ENCODE data around the gene CDK14.
A peak's percentile ranks its signal among the peaks of the same experiment; 100 is the strongest.
"Not testable (repeated sequence)": the region's sequence is repeated elsewhere in the genome, so short reads cannot be mapped to it uniquely, and the experiment has no call there.

CDK14 gene

GRCh38 chr7:90629297-90629918 is 33.3 kb downstream of the CDK14 start:
- no peaks in the 10 kb centered on the region for H3K9me3 ChIP-seq (ENCODE audit: low read length)
- no peaks in the 10 kb centered on the region for H3K79me2 ChIP-seq (ENCODE audit: insufficient read depth, low read length)
- H3K27me3 ChIP-seq (ENCODE audit: insufficient read depth, low read length), result no peaks in the 10 kb centered on the region
- H3K36me3 ChIP-seq (ENCODE audit: insufficient read depth, low read length), result no peaks in the 10 kb centered on the region
- H2AFZ ChIP-seq (ENCODE audit: low read length), result no peak overlapping the region
- TF ChIP-seq CTCF (IDR thresholded peaks at IDR 0.05; ENCODE audit: low read length), result peak; percentile 82
- TF ChIP-seq EZH2 (IDR thresholded peaks at IDR 0.05; ENCODE audit: borderline replicate concordance, low read length), result no peak
- no peaks in the 10 kb centered on the region for H4K20me1 ChIP-seq (ENCODE audit: insufficient read depth, low read length)
- no peak overlapping the region for H3K4me3 ChIP-seq (ENCODE audit: low read depth, low read length, poor library complexity, severe bottlenecking)
- H3K9me2 ChIP-seq (ENCODE audit: low read depth, low read length), result no peaks in the 10 kb centered on the region
- no peak overlapping the region for H3K27ac ChIP-seq (ENCODE audit: low read depth, low read length, poor library complexity, severe bottlenecking)
- H3K4me1 ChIP-seq (ENCODE audit: insufficient read depth, low read length, severe bottlenecking), result no peaks in the 10 kb centered on the region
- no peaks in the 10 kb centered on the region for H3F3A ChIP-seq (ENCODE audit: insufficient read depth, low read length)
- H3K9ac ChIP-seq (ENCODE audit: low read length), result no peak overlapping the region
- no peak overlapping the region for H3K4me2 ChIP-seq (ENCODE audit: low read length)

GRCh38 chr7:90631502-90631901 is 35.4 kb downstream of the CDK14 start:
- Histone ChIP-seq H3K9ac (ENCODE audit: low read length) (no peak overlapping the region), H3K4me1 (ENCODE audit: insufficient read depth, low read length, severe bottlenecking) (no peaks in the 10 kb centered on the region), H3K9me3 (ENCODE audit: low read length) (no peaks in the 10 kb centered on the region), H3K27ac (ENCODE audit: low read depth, low read length, poor library complexity, severe bottlenecking) (no peak overlapping the region), H3K27me3 (ENCODE audit: insufficient read depth, low read length) (no peaks in the 10 kb centered on the region), H2AFZ (ENCODE audit: low read length) (no peak overlapping the region), H3K4me2 (ENCODE audit: low read length) (no peak overlapping the region), H3K36me3 (ENCODE audit: insufficient read depth, low read length) (no peaks in the 10 kb centered on the region), H3K9me2 (ENCODE audit: low read depth, low read length) (no peaks in the 10 kb centered on the region), H3K4me3 (ENCODE audit: low read depth, low read length, poor library complexity, severe bottlenecking) (no peak overlapping the region), H3F3A (ENCODE audit: insufficient read depth, low read length) (no peaks in the 10 kb centered on the region), H3K79me2 (ENCODE audit: insufficient read depth, low read length) (no peaks in the 10 kb centered on the region), H4K20me1 (ENCODE audit: insufficient read depth, low read length) (no peaks in the 10 kb centered on the region)
- TF ChIP-seq EZH2 (IDR thresholded peaks at IDR 0.05; ENCODE audit: borderline replicate concordance, low read length), result no peak
- no peak for TF ChIP-seq CTCF (IDR thresholded peaks at IDR 0.05; ENCODE audit: low read length)

- not testable (repeated sequence) for H3K4me3 ChIP-seq (ENCODE audit: low read depth, low read length, poor library complexity, severe bottlenecking); H3K27me3 ChIP-seq (ENCODE audit: insufficient read depth, low read length); H3K9ac ChIP-seq (ENCODE audit: low read length); H3K9me2 ChIP-seq (ENCODE audit: low read depth, low read length); H3K79me2 ChIP-seq (ENCODE audit: insufficient read depth, low read length); H3K4me1 ChIP-seq (ENCODE audit: insufficient read depth, low read length, severe bottlenecking); H3F3A ChIP-seq (ENCODE audit: insufficient read depth, low read length); H4K20me1 ChIP-seq (ENCODE audit: insufficient read depth, low read length); H3K4me2 ChIP-seq (ENCODE audit: low read length); H3K36me3 ChIP-seq (ENCODE audit: insufficient read depth, low read length); H3K27ac ChIP-seq (ENCODE audit: low read depth, low read length, poor library complexity, severe bottlenecking); H2AFZ ChIP-seq (ENCODE audit: low read length)
- H3K9me3 ChIP-seq (ENCODE audit: low read length), result peaks cover 11% of the 10 kb centered on the region
Measured at GRCh38 chr7:90639683-90640082, 43.6 kb downstream of the CDK14 start.

DNA sequence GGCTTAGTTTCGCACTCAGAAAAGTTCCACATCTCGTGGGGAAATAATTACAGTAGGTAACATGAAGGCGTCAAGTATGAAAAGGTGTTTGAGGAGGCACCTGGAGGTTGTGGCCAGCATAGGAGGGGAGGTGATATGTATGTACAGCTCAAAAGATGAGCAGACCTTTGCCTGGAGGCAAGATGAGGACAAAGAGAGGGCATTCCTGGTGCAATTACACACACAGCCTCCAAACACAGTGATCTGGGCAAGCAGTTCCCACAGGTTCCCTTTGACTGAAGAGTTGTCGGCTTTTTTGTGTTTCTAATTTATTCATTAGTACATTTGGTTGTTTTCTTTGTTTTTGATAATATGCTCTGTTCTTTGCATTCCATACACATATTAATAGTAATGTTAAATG is 46.9 kb downstream of the CDK14 start:
- no peaks in the 10 kb centered on the region for H3K36me3 ChIP-seq (ENCODE audit: insufficient read depth, low read length)
- no peaks in the 10 kb centered on the region for H3K27me3 ChIP-seq (ENCODE audit: insufficient read depth, low read length)
- H3K4me3 ChIP-seq (ENCODE audit: low read depth, low read length, poor library complexity, severe bottlenecking), result no peak overlapping the region
- H3K9me3 ChIP-seq (ENCODE audit: low read length), result peaks cover 11% of the 10 kb centered on the region
- no peaks in the 10 kb centered on the region for H3F3A ChIP-seq (ENCODE audit: insufficient read depth, low read length)
- H3K9ac ChIP-seq (ENCODE audit: low read length), result no peak overlapping the region
- H3K79me2 ChIP-seq (ENCODE audit: insufficient read depth, low read length), result no peaks in the 10 kb centered on the region
- no peaks in the 10 kb centered on the region for H3K4me1 ChIP-seq (ENCODE audit: insufficient read depth, low read length, severe bottlenecking)
- H3K9me2 ChIP-seq (ENCODE audit: low read depth, low read length), result no peaks in the 10 kb centered on the region
- H2AFZ ChIP-seq (ENCODE audit: low read length), result no peak overlapping the region
- no peak overlapping the region for H3K4me2 ChIP-seq (ENCODE audit: low read length)
- no peak overlapping the region for H3K27ac ChIP-seq (ENCODE audit: low read depth, low read length, poor library complexity, severe bottlenecking)
- no peak for TF ChIP-seq CTCF (IDR thresholded peaks at IDR 0.05; ENCODE audit: low read length)
- TF ChIP-seq EZH2 (IDR thresholded peaks at IDR 0.05; ENCODE audit: borderline replicate concordance, low read length), result no peak
- no peaks in the 10 kb centered on the region for H4K20me1 ChIP-seq (ENCODE audit: insufficient read depth, low read length)
